ENCODE measurements around the gene GBX2. TPM values are rescaled to one million over a fixed set of nuclear protein-coding genes. Genes with fewer than 3 reads are reported as not detected.

GBX2 gene
- total RNA-seq, 1 experiment from 2014 or later = 5.9 TPM

- RAD21 ChIA-PET (ENCODE audit: low non-redundant PET in 1 of 2, low total read pairs in 2 of 2, uncharacterized antibody in 2 of 2, unreplicated experiment in 2 of 2) = no interaction called here
- DNase-seq (ENCODE audit: low read depth, low spot score) (no peak), ATAC-seq (no peak)
- Histone ChIP-seq H3K4me1 (ENCODE audit: control insufficient read depth in 1 of 2, insufficient read depth in 2 of 2, low read length in 2 of 2) (no peaks in the 10 kb centered on the region), H3K4me2 (ENCODE audit: low read length) (no peak overlapping the region), H4K20me1 (ENCODE audit: insufficient read depth) (no peaks in the 10 kb centered on the region), H3K36me3 (ENCODE audit: control insufficient read depth in 1 of 2, insufficient read depth in 2 of 2, low read length in 2 of 2) (no peaks in the 10 kb centered on the region), H3K4me3 (replicated peaks in 1 of 2; ENCODE audit: low read depth in 1 of 2, low read length in 2 of 2) (no peak overlapping the region), H3K9me3 (ENCODE audit: control insufficient read depth in 1 of 2, insufficient read depth in 1 of 2, low read depth in 1 of 2, low read length in 2 of 2) (no peaks in the 10 kb centered on the region), H3K79me2 (ENCODE audit: insufficient read depth, low read length) (no peaks in the 10 kb centered on the region), H3K9ac (ENCODE audit: low read length) (no peak overlapping the region), H3K27ac (ENCODE audit: low read depth, low read length) (no peak overlapping the region), H3K27me3 (ENCODE audit: insufficient read depth, low read length) (no peaks in the 10 kb centered on the region), H3K9me2 (ENCODE audit: insufficient read depth) (no peaks in the 10 kb centered on the region), H2AFZ (ENCODE audit: low read depth, low read length, poor library complexity, severe bottlenecking) (no peak overlapping the region)
- intact Hi-C loops (cut with micrococcal nuclease) = no loop called here
- TF ChIP-seq CEBPB (IDR thresholded peaks at IDR 0.05; ENCODE audit: low read depth) = no peak
- no peak for TF ChIP-seq ZBTB33 (IDR thresholded peaks at IDR 0.05; ENCODE audit: extremely low read depth, insufficient replicate concordance, low read length)
- no peak for TF ChIP-seq ZFX (IDR thresholded peaks at IDR 0.05)
- no peak for TF ChIP-seq POLR2A (IDR thresholded peaks at IDR 0.05; ENCODE audit: borderline replicate concordance, extremely low read depth, insufficient read depth, insufficient read length)
- POLR2A ChIA-PET = no interaction called here
- BruUV-seq (replicated peaks) = no TSS peak
- CTCF ChIA-PET = no interaction called here
Observed at GRCh38 chr2:236157815-236158498, 10.2 kb downstream of the GBX2 start.

GRCh38 chr2:236157366-236157765 is 10.8 kb downstream of the GBX2 start:
- no peaks in the 10 kb centered on the region for H3K9me3 ChIP-seq (ENCODE audit: control insufficient read depth in 1 of 2, insufficient read depth in 1 of 2, low read depth in 1 of 2, low read length in 2 of 2)
- H3K27ac ChIP-seq (ENCODE audit: low read depth, low read length) = no peak overlapping the region
- H3K9me2 ChIP-seq (ENCODE audit: insufficient read depth) = no peaks in the 10 kb centered on the region
- DNase-seq (ENCODE audit: low read depth, low spot score) = no peak
- intact Hi-C loops (cut with micrococcal nuclease) = no loop called here
- no peak overlapping the region for H3K4me3 ChIP-seq (replicated peaks in 1 of 2; ENCODE audit: low read depth in 1 of 2, low read length in 2 of 2)
- ATAC-seq = no peak
- H3K27me3 ChIP-seq (ENCODE audit: insufficient read depth, low read length) = no peaks in the 10 kb centered on the region
- H4K20me1 ChIP-seq (ENCODE audit: insufficient read depth) = no peaks in the 10 kb centered on the region
- H3K4me1 ChIP-seq (ENCODE audit: control insufficient read depth in 1 of 2, insufficient read depth in 2 of 2, low read length in 2 of 2) = no peaks in the 10 kb centered on the region
- ChIA-PET CTCF (no interaction called here), RAD21 (ENCODE audit: low non-redundant PET in 1 of 2, low total read pairs in 2 of 2, uncharacterized antibody in 2 of 2, unreplicated experiment in 2 of 2) (no interaction called here), POLR2A (no interaction called here)
- no peak overlapping the region for H3K9ac ChIP-seq (ENCODE audit: low read length)
- no TSS peak for BruUV-seq (replicated peaks)
- no peaks in the 10 kb centered on the region for H3K36me3 ChIP-seq (ENCODE audit: control insufficient read depth in 1 of 2, insufficient read depth in 2 of 2, low read length in 2 of 2)
- no peaks in the 10 kb centered on the region for H3K79me2 ChIP-seq (ENCODE audit: insufficient read depth, low read length)
- no peak overlapping the region for H3K4me2 ChIP-seq (ENCODE audit: low read length)
- no peak overlapping the region for H2AFZ ChIP-seq (ENCODE audit: low read depth, low read length, poor library complexity, severe bottlenecking)
- no peak for TF ChIP-seq ZBTB33 (IDR thresholded peaks at IDR 0.05; ENCODE audit: extremely low read depth, insufficient replicate concordance, low read length)
- TF ChIP-seq MAX (IDR thresholded peaks at IDR 0.05) = no peak
- no peak for TF ChIP-seq FOSL1 (IDR thresholded peaks at IDR 0.05; ENCODE audit: low read depth)
- TF ChIP-seq SRF (IDR thresholded peaks at IDR 0.05; ENCODE audit: low read depth) = no peak
- no peak for TF ChIP-seq ZNF274 (IDR thresholded peaks at IDR 0.05; ENCODE audit: low read depth, low read length)
- TF ChIP-seq JUND (IDR thresholded peaks at IDR 0.05) = no peak
- TF ChIP-seq EZH2 (IDR thresholded peaks at IDR 0.05) = no peak
- TF ChIP-seq SIN3A (IDR thresholded peaks at IDR 0.05; ENCODE audit: low read depth) = no peak
- TF ChIP-seq CEBPB (IDR thresholded peaks at IDR 0.05; ENCODE audit: low read depth) = no peak
- no peak for TF ChIP-seq REST (IDR thresholded peaks at IDR 0.05; ENCODE audit: low read depth)
- no peak for TF ChIP-seq CBX3 (IDR thresholded peaks at IDR 0.05; ENCODE audit: low read depth)
